T-helper 2 cell treated with Interferon-gamma antibody and Interleukin-4, amounts not matched to agents 5 μg/mL and 100 μg/mL, for 36 hours (primary cell): Measurements from ENCODE around the gene ITPRIPL1.

Experiments
- DNase-seq: peaks from one replicate; pipeline ENCODE4 v3.0.0; 2021; ENCODE audit warnings: low spot score
- H3K27ac Mint-ChIP-seq: one replicate; pipeline ENCODE4 v1.8.0; 2021; ENCODE audit warnings: mild to moderate bottlenecking, mixed read lengths
- H3K27me3 Mint-ChIP-seq: one replicate; pipeline ENCODE4 v1.8.0; 2021; ENCODE audit warnings: low read depth, mixed read lengths
- H3K36me3 Mint-ChIP-seq: one replicate; pipeline ENCODE4 v1.8.0; 2021; ENCODE audit warnings: low read depth, mixed read lengths
- H3K4me1 Mint-ChIP-seq: one replicate; pipeline ENCODE4 v1.8.0; 2021; ENCODE audit warnings: low read depth, mixed read lengths
- H3K4me3 Mint-ChIP-seq: one replicate; pipeline ENCODE4 v1.8.0; 2022; ENCODE audit warnings: mild to moderate bottlenecking, moderate library complexity, mixed read lengths
- H3K9me3 Mint-ChIP-seq: one replicate; pipeline ENCODE4 v1.8.0; 2021; ENCODE audit warnings: mixed read lengths

Gene ITPRIPL1

DNA sequence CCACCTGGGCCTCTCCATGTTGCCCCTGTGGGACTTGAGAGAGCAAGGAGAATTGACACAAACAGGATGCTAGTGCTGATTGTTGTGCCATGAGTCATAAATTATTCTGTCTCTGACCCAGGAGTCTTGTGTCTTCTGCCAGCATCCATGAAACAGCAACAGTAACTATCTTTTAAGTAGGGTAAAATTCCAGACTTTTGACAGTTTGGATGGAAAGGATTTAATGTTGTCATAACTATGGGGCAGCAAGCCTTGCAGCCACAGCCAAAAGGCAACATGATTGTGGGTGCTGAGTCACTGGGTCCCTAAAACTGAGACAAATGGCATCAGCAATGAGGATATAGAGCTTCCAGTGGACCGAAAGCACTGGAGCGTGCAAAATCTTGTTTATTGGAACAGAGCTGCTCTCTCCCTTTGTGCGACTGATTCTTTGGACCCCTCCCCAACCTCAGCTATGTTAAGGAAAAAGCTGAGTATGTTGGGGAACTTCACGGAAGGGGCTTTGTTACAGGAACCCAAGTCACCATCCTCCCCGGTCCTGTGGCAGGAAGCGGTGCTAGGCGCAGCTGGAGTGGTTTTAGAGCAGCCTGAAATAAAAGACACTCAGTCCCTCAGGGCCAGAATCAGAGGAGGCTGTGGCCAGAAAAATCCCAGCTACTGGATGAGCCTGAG lies 9.6 kb upstream of the ITPRIPL1 start:
- H3K4me3 Mint-ChIP-seq = peak overlapping the region; percentile 80
- H3K27ac Mint-ChIP-seq = peak overlapping the region; percentile 90
- no peaks in the 10 kb centered on the region for H3K9me3 Mint-ChIP-seq
- peaks cover 42% of the 10 kb centered on the region for H3K4me1 Mint-ChIP-seq
- peaks cover 33% of the 10 kb centered on the region for H3K36me3 Mint-ChIP-seq
- H3K27me3 Mint-ChIP-seq = no peaks in the 10 kb centered on the region
- DNase-seq = no peak

DNA sequence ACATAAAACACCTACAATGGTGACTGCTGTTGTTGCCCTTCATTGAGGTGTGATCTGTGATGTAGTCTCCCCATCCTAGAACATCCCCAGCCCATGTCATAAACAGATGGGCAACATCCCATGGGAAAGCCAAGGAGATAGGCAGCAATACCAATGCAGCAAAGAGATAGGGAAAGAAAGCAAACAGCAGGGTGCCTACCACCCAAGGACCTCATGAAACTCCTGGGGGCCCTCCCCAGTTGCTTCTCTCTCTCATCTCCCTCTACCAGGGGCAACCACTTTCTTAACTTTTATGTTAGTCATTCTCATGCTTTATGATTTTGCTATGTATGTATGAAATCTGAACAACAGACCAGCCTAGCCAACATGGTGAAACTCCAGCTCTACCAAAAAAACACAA lies 8.1 kb upstream of the ITPRIPL1 start:
- Mint-ChIP-seq H3K27me3 (no peaks in the 10 kb centered on the region), H3K4me3 (peak overlapping the region; percentile 4), H3K4me1 (peaks cover 45% of the 10 kb centered on the region), H3K36me3 (peaks cover 31% of the 10 kb centered on the region), H3K9me3 (no peaks in the 10 kb centered on the region), H3K27ac (peak overlapping the region; percentile 79)
- DNase-seq = no peak

DNA sequence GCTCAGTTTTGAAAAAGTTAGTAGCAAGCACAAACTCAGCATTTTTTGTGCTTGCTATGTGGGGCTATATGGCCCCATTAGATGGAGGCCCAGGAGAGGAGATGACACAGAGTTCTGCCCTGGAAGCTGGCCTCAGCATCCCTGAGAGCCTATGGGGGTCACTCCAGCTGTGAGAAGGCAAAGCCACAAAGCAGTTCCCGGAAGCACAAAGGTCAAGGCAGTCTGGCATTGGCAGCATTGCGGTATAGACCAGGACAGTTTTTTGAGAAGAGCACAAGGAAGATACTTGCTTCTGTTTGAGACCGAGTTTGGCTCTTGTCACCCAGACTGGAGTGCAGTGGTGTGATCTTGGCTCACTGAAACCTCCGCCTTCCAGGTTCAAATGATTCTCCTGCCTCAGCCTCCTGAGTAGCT lies 7.5 kb upstream of the ITPRIPL1 start:
- H3K4me1 Mint-ChIP-seq = peaks cover 41% of the 10 kb centered on the region
- H3K27me3 Mint-ChIP-seq = no peaks in the 10 kb centered on the region
- peak overlapping the region; percentile 79 for H3K27ac Mint-ChIP-seq
- H3K36me3 Mint-ChIP-seq = peaks cover 26% of the 10 kb centered on the region
- H3K4me3 Mint-ChIP-seq = peak overlapping the region; percentile 66
- DNase-seq = no peak
- H3K9me3 Mint-ChIP-seq = no peaks in the 10 kb centered on the region

DNA sequence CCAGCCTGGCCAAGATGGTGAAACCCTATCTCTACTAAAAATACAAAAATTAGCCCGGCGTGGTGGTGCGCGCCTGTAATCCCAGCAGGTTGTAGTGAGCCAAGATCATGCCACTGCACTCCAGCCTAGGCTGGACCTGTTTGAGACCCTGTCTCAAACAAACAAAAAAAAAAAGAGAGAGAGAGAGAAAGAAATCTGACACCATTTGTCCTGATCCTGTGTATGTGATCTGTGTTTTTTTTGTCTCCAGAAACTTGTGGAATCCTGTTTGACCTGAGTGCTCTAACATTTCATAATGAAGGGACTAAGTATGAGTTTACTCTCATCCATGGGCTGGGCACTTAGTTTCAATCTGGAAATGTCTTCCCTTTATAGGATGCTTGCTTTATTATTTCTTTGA lies 6.4 kb upstream of the ITPRIPL1 start:
- no peak for DNase-seq
- Mint-ChIP-seq H3K9me3 (no peaks in the 10 kb centered on the region), H3K36me3 (peaks cover 24% of the 10 kb centered on the region), H3K4me1 (peaks cover 47% of the 10 kb centered on the region), H3K4me3 (peak overlapping the region; percentile 88), H3K27me3 (no peaks in the 10 kb centered on the region), H3K27ac (peak overlapping the region; percentile 80)

DNA sequence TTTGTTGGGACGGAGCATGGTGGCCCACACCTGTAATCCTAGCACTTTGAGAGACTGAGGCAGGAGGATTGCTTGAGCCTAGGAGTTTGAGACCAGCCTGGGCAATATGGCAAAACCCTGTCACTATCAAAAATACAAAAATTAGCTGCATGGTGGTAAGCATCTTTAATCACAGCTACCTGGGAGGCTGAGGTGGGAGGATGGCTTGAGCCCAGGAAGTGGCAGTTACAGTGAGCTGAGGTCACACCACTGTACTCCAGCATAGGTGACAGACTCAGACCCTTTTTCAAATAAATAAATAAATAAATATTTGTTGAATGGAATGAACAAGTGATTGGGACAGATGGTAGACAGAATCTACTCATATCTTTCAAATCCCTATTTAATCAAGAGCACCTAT lies 5.7 kb upstream of the ITPRIPL1 start:
- peaks cover 50% of the 10 kb centered on the region for H3K4me1 Mint-ChIP-seq
- peak overlapping the region; percentile 80 for H3K27ac Mint-ChIP-seq
- no peaks in the 10 kb centered on the region for H3K27me3 Mint-ChIP-seq
- peak overlapping the region; percentile 88 for H3K4me3 Mint-ChIP-seq
- H3K9me3 Mint-ChIP-seq = no peaks in the 10 kb centered on the region
- H3K36me3 Mint-ChIP-seq = peaks cover 24% of the 10 kb centered on the region
- no peak for DNase-seq

DNA sequence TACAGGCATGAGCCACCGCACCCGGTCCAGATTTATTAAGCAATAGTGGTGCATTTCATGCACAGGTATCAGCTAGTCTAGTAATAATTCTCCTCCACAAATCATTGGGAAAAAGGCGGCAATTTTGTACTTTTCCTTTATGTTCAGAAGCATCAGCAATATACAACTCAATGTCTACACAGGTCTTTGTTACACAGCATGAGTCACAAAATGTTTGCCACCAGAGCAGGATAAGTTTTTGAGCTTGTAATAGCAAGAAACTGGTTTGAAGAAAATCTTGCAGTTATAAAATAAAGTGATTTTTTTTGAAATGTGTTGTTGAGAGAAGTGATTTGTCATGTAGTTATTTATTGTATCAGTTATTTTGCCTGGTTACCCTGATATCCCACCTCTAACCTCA lies 4.8 kb upstream of the ITPRIPL1 start:
- peaks cover 51% of the 10 kb centered on the region for H3K4me1 Mint-ChIP-seq
- H3K27me3 Mint-ChIP-seq = no peaks in the 10 kb centered on the region
- peaks cover 19% of the 10 kb centered on the region for H3K36me3 Mint-ChIP-seq
- peak overlapping the region; percentile 88 for H3K4me3 Mint-ChIP-seq
- no peak for DNase-seq
- no peaks in the 10 kb centered on the region for H3K9me3 Mint-ChIP-seq
- peak overlapping the region; percentile 96 for H3K27ac Mint-ChIP-seq

DNA sequence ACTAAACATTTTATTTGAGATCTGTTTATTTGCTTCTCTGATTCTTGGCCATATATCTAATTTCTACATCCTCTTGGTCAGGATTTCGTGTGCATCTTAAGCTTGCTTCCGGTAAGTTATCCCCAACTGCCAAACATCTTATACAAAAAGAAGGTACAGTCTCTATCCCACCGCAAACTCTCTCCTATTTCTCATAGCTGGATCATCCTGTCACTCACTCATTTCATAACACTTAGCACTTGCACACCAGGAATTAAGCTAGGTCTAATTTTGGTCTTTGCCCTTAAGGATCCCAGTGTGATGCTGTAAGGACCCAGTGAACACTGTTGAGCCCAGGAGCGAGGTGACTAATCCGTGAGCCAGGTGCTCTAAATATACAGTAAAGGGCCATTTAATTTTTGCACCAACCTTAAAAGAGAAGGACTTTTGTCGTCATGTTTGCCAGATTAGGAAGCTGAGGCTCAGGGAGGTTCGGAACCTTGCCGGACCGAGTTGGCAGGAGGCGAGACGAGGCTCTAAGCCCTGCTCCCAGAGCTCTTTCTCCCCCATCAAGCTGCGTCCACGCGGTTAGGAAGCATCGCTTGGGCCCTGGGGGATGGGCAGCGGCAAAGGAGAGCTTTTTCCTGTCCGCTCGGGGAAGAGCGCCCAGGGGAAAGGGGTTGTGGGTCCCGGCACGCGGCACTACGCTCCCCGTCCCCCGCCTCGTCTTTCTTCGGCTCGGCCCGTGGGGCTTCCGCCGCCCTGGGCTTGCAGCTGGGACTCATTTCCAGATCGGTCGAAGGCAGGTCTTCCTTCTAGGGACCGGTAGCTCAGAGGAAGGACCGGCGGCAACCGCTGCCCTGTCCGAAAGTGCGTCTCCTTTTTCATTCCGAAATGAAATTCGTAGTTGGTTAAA lies 4.1 kb upstream of the ITPRIPL1 start:
- Mint-ChIP-seq H3K36me3 (peaks cover 19% of the 10 kb centered on the region), H3K27ac (peak overlapping the region; percentile 96), H3K9me3 (no peaks in the 10 kb centered on the region), H3K4me3 (peak overlapping the region; percentile 88), H3K4me1 (peaks cover 51% of the 10 kb centered on the region), H3K27me3 (no peaks in the 10 kb centered on the region)
- peak; percentile 47 for DNase-seq

DNA sequence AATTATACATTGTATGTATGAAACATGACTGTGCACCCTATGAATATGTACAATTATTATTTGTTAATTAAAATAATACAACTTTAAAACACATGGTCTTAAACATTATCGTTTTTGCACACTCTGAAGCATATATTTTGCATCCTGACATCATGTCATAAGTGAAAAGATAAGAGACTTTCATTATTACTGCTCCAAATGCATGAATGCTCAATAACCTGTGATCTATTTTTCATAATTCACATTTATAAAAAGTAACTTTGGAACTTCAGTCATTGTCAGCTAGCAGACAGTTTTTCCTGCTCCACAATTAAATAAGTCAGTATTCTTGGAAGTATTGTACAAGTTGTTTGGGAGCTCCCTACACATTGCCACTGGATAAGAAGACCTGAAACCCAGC lies 1.3 kb upstream of the ITPRIPL1 start:
- peak overlapping the region; percentile 85 for H3K4me3 Mint-ChIP-seq
- H3K27me3 Mint-ChIP-seq = no peaks in the 10 kb centered on the region
- no peak for DNase-seq
- H3K9me3 Mint-ChIP-seq = no peaks in the 10 kb centered on the region
- H3K27ac Mint-ChIP-seq = no peak overlapping the region
- peaks cover 38% of the 10 kb centered on the region for H3K36me3 Mint-ChIP-seq
- H3K4me1 Mint-ChIP-seq = peaks cover 53% of the 10 kb centered on the region

DNA sequence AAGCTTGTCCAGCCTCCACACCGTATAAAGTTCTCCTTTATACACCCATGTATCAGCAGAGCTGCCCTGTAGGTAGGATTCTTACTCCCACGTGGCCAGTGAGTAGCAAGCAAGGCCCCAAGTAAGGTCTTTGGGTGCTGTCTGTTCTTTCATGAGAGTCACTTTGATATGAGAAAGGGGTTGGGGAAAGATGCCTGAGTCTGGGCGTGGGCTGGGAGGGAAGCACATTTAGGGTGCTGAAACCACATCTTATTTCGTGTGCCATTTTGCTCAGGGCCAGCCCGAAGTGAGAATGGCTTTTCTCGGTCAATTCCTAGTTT lies 436 bp upstream of the ITPRIPL1 start:
- peak overlapping the region; percentile 91 for H3K27ac Mint-ChIP-seq
- H3K9me3 Mint-ChIP-seq = no peaks in the 10 kb centered on the region
- H3K36me3 Mint-ChIP-seq = peaks cover 39% of the 10 kb centered on the region
- DNase-seq = peak; percentile 61
- peaks cover 51% of the 10 kb centered on the region for H3K4me1 Mint-ChIP-seq
- H3K27me3 Mint-ChIP-seq = no peaks in the 10 kb centered on the region
- peak overlapping the region; percentile 85 for H3K4me3 Mint-ChIP-seq

DNA sequence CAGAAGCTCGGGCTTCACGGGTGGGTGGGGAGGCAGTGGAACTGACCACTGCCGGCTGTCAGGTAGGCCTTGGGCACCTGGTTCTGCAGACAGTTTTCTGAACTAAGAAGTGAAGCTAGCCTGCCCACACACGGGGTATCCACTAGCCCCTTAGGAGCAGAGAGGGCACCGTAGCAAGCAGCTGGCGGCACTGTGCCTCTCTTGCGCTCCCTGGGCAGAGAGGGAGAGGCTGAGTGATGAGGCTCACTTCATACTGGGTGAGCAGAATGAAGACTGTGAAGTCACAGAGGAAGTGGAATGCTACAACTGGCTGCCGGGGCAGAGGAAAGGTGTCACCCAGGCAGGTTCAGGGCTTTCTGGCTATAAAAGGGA lies 753 bp downstream of the ITPRIPL1 start:
- H3K9me3 Mint-ChIP-seq = no peaks in the 10 kb centered on the region
- H3K27ac Mint-ChIP-seq = peak overlapping the region; percentile 97
- H3K36me3 Mint-ChIP-seq = peaks cover 40% of the 10 kb centered on the region
- peak overlapping the region; percentile 98 for H3K4me3 Mint-ChIP-seq
- no peaks in the 10 kb centered on the region for H3K27me3 Mint-ChIP-seq
- H3K4me1 Mint-ChIP-seq = peaks cover 47% of the 10 kb centered on the region
- peak; percentile 32 for DNase-seq

DNA sequence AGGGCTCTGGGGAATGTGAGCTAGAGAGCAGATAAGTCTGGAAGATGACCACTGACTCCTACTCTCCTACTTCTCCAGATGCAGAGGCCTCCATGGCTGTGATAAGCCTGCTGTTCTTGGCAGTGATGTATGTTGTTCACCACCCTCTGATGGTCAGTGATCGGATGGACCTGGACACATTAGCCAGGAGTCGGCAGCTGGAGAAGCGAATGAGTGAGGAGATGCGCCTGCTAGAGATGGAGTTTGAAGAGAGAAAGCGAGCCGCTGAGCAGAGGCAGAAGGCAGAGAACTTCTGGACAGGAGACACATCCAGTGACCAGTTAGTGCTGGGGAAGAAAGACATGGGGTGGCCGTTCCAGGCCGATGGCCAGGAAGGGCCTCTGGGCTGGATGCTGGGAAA lies 1.4 kb downstream of the ITPRIPL1 start:
- peak overlapping the region; percentile 97 for H3K27ac Mint-ChIP-seq
- peak overlapping the region; percentile 98 for H3K4me3 Mint-ChIP-seq
- H3K36me3 Mint-ChIP-seq = peaks cover 40% of the 10 kb centered on the region

DNA sequence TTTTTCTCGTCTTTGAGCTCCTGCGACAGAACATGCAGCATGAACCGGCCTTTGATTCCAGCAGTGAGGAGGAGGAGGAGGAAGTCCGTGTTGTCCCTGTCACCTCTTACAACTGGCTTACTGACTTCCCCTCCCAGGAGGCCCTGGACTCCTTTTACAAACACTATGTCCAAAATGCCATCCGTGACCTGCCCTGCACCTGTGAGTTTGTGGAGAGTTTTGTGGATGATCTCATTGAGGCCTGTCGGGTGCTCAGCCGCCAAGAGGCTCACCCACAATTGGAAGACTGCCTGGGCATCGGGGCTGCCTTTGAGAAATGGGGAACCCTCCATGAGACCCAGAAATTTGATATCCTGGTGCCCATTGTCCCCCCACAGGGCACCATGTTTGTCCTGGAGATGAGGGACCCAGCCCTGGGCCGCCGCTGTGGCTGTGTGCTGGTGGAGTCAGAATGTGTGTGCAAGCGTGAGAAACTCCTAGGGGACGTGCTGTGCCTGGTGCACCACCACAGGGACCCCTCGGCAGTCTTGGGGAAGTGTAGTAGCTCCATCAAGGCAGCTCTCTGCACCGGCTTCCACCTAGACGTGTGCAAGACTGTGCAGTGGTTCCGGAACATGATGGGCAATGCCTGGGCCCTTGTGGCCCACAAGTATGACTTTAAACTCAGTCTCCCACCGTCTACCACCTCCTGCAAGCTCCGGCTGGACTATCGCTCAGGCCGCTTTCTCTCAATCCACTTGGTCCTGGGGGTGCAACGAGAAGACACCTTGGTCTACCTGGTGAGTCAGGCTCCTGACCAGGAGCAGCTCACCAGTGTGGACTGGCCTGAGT lies 2.1 kb downstream of the ITPRIPL1 start:
- Mint-ChIP-seq H3K27ac (peak overlapping the region; percentile 97), H3K4me1 (peaks cover 47% of the 10 kb centered on the region), H3K27me3 (no peaks in the 10 kb centered on the region), H3K4me3 (peak overlapping the region; percentile 98), H3K9me3 (no peaks in the 10 kb centered on the region), H3K36me3 (peaks cover 40% of the 10 kb centered on the region)
- DNase-seq = no peak

More for the DNA sequence above, 1.4 kb downstream of the ITPRIPL1 start:
- no peak for DNase-seq
- Mint-ChIP-seq H3K9me3 (no peaks in the 10 kb centered on the region), H3K4me1 (peaks cover 49% of the 10 kb centered on the region), H3K27me3 (no peaks in the 10 kb centered on the region)

DNA sequence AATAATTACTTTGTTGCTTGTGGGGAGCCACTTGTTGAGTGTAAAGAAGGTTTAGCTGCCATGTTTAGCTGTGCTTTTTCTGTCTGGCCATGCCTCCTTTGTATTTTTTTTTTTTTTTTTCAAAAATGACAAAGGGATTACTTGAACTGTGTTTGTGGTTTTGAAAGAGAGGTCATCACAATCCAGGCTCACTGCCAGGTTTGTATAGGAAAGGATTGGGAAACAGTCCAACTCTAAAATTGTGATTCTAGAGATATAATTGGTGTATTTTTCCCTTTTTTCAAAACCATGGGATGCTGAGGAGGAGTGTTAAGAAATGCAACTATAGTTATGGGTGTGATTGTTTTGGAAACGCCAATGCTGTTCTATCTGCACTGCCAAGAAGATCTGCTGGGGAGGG lies 4.3 kb downstream of the ITPRIPL1 start:
- Mint-ChIP-seq H3K27me3 (no peaks in the 10 kb centered on the region), H3K36me3 (peaks cover 47% of the 10 kb centered on the region), H3K27ac (no peak overlapping the region), H3K4me3 (no peak overlapping the region), H3K9me3 (no peaks in the 10 kb centered on the region), H3K4me1 (peaks cover 47% of the 10 kb centered on the region)
- DNase-seq = no peak

DNA sequence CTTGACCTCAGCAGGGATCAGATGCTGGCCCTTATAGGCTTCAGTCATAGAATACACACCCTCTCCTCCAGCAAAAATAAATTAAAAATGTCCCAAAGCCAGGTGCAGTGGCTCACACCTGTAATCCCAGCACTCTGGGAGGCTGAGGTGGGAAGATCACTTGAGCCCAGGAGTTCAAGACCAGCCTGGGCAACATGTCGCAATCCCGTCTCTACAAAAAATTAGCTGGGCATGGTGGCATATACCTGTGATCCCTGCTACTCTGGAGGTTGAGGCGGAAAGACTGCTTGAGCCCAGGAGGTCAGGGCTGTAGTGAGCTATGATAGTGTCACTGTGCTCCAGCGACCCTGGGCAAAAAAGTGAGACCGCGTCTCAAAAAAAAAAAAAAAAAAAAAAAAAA lies 4.8 kb downstream of the ITPRIPL1 start:
- H3K36me3 Mint-ChIP-seq = peaks cover 48% of the 10 kb centered on the region
- H3K4me1 Mint-ChIP-seq = peaks cover 47% of the 10 kb centered on the region
- no peaks in the 10 kb centered on the region for H3K9me3 Mint-ChIP-seq
- H3K27me3 Mint-ChIP-seq = no peaks in the 10 kb centered on the region
- H3K27ac Mint-ChIP-seq = no peak overlapping the region
- DNase-seq = no peak
- no peak overlapping the region for H3K4me3 Mint-ChIP-seq
